Activated T-cell treated with anti-CD3 and anti-CD28 coated beads, Interleukin-2, amount 50 U/mL, for 48 hours (primary cell): Measurements from ENCODE around the gene HHEX.
A peak's percentile ranks its signal among the peaks of the same experiment; 100 is the strongest.

ENCODE experiments used
- DNase-seq, 2 experiments: peaks; one replicate each; pipeline ENCODE4 v3.0.0-alpha.2; 2020

HHEX gene

DNA sequence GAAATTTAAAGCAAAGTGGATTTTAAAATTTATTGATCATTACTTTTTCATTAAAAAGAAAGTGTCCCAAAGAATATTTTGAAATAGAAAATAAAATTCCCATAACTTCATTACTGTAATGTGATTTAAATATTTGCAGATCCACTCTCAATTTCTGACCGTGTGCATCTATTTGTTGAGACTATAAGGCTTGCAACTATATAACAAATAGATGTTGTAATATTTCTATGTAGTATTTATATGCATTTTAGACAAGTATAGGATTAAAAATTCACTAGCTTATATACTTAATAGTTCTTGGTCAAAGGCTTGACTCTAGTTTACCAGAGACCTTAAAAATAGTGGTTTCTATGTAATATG, 3.8 kb downstream of the HHEX start:
- DNase-seq: no peak

- no peak for DNase-seq
These were observed 6.2 kb downstream of the HHEX start for GRCh38 chr10:92695679-92696605.

DNA sequence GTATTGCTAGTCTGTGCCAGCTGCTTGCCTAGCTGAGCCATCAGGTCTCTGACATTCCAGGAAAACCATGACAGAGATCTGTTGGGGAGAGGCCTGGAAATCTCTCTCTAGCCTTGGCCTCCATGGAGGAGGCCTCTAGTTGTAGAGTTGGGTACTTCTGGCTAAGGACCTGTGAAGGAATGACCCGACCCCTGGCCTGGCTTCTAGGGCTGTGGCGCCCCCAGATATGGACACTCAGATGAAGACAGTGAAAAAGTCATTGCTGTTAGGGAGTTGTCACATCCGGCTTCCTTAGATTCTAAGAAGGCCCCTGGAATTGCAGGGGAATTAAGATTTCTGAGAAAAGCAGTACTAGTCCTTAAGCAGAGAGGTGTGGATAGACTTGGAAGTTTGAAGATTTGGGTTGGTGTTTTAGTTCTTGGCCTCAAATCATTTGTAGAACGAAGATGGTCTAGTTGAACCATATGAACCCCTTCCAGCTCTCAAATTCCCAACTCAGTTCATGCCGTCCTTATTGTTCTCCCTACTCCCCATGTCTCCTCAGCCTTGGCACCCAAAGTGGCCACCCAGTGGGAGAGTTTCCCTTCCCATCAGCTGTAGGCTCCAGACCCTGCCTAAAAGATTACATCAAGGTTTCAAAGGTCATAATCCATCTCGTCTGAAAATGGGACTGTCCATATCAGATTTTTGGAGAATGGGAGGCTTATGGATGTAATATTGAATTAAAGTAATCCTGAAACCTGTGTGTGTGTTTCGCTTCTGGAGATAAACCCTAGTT, 7.0 kb downstream of the HHEX start:
- DNase-seq: no peak

- no peak for DNase-seq
These were observed 8.1 kb downstream of the HHEX start for GRCh38 chr10:92697663-92698511.

DNA sequence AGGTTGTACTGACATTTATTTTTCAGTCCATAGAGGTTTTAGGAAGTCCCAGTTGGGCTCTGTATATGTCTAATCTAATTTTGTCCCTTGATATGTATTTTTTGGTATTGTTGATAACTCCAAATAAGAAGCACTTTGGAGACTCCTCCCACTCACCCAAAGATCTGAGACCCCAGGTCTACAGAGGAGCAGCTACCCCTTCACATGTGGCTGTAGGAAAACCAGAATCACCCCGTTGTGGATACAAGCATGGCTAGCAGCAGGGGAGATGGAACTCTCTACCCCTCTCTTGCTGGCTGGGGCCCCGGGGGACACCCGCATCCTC, 9.4 kb downstream of the HHEX start:
- DNase-seq: no peak

- DNase-seq: peak; percentile 42 to 48
These were observed 10.0 kb downstream of the HHEX start for GRCh38 chr10:92699518-92700381.

- no peak for DNase-seq
These were observed 12.7 kb downstream of the HHEX start for GRCh38 chr10:92702301-92702916.

GRCh38 chr10:92712016-92712889, 22.5 kb downstream of the HHEX start:
- no peak for DNase-seq

DNA sequence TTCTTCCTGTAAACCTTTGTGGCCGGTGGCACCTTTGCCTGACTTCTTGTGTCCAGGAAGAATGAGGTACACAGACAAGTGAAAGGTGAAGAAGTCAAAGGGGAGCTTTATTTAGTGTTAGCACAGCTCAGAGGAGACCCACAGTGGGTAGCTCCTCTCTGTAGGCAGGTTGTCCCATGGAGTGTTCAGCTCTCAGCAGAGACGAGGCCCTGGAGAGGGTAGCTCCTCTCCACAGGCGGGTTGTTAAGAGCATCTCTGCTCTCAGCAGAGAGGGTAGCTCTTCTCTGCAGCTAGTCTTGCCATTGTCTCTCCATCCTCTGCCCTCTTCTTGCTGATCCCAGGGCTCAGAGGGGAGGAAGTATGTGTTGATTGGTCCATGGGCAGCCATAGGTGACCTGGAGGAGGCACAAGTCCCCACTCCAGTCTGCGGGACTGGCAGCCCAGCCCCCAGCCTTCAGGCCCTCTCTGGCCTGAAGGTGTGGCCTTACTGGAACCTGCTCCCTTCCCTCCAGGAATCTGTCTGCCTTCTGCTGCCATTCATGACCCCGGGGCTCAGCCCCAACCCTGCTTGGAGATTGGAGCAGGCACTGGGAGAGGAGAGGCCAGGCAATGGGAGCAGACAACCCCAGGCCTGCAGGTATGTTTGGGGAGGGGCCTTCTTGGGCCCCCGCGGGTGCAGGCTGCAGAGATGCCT, 24.5 kb downstream of the HHEX start:
- DNase-seq: no peak

- DNase-seq: no peak
These were observed 25.1 kb downstream of the HHEX start for GRCh38 chr10:92714872-92715271.

GRCh38 chr10:92719991-92720830, 30.5 kb downstream of the HHEX start:
- no peak for DNase-seq

GRCh38 chr10:92720831-92721165, 31.0 kb downstream of the HHEX start:
- no peak for DNase-seq

GRCh38 chr10:92722349-92722748, 32.6 kb downstream of the HHEX start:
- no peak for DNase-seq

DNA sequence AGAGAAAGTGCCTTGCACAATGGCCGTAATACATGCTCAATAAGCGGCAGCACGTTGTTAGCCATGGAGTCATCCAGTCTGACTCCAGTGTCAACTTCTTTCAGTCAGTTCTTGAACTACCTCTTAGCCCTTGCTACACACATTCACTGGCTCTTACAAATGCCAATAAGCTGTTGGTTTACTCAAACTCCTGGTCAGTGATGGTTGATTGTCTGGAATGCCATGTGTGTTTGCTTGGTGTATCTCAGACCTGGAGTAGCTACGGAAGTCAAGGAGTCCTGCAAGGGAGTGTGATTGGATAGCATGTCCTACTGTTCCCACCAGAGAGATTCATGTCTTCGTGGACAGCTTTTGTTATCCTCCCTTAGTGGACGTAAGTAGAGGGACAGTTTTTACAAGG, 37.4 kb downstream of the HHEX start:
- DNase-seq: no peak

- no peak for DNase-seq
These were observed 37.8 kb downstream of the HHEX start for GRCh38 chr10:92727550-92727949.

DNA sequence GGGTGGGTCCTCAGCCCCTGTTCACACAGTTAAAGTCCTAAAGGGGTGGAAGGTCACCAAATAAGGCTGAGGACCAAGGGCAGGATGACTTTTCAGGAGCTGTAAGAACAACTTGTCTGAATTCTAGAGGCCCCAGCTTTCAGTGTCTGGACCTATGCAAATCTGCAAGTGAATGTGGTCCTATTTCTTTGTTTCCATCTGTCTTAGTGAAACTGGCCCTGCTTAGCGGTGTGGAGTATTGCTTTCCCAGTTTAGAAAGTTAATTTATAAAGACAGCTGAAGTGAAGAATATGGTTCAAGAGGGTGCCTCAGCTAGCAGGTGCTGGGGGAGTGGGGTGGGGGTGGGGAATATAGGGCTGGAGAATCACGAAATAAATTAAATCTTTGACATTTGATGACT, 40.1 kb downstream of the HHEX start:
- no peak for DNase-seq

DNA sequence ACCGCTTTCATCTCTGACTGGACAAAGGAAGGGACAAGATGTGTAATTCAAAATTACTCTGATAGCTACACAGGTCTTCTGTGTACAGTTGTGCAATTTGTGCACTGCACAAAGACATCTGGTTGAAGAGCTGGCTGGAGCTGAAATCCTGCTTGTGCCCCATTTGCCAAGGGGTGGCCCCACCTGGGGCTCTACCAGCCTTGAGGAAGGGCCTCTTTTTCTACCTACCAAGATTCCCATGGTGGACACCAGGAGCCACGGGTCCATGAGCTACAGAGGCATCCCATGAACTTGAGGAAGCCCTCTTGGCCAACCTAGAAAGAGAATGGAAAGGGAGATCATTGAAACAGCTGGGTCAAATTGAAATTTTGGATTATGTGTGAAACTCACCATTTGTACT, 43.2 kb downstream of the HHEX start:
- no peak for DNase-seq

DNA sequence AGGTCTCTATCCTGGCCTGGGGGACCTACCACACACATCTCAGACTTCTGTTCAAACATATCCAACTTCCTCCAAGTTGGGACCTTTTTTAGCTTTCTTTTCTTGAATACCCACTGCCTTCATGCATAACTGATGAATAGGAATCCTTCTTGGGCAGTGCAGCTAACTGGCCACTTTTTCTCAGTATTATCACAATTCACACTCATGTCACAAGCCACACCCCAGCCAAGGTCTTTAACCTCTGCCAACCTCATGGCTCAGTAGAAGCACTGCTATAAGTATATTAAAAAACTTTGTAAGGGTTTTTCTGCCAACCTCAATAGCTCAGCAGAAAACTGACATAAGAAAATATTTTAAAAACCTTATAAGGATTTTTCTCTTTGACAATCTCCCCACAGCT, 44.5 kb downstream of the HHEX start:
- DNase-seq: no peak

DNA sequence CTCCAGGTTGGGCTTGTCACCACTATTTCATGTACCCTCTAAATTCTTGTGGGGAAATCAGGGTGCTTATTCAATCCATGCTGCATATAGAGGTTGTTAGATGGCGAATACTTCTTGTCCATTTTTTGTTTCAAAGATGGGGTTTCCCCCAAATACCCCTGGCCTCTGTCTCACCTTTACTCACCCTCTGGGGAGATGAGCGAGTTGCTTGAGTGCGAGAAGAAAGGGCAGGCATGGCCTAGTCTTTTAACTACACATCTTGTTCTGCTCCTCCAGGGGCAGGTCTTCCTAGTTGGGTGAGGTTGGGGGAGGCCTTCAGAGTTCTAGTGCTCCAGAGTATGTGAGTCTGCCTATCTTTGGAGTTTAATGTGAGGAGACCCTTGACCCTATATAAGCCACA, 46.2 kb downstream of the HHEX start:
- no peak for DNase-seq
